Dendritic cell treated with granulocyte-macrophage colony-stimulating factor and Interleukin-4, amounts not matched to agents 40 ng/mL and 50 ng/mL, for 4 days (primary cell): ENCODE data around the gene KDELR1.

Experiments used
- H3K27ac Mint-ChIP-seq: one replicate; pipeline ENCODE4 v1.8.0; 2022; ENCODE audit warnings: mild to moderate bottlenecking, mixed read lengths
- H3K27me3 Mint-ChIP-seq: one replicate; pipeline ENCODE4 v1.8.0; 2022; ENCODE audit warnings: mild to moderate bottlenecking, mixed read lengths
- H3K36me3 Mint-ChIP-seq: one replicate; pipeline ENCODE4 v1.8.0; 2022; ENCODE audit warnings: low read depth, mixed read lengths
- H3K4me1 Mint-ChIP-seq: one replicate; pipeline ENCODE4 v1.8.0; 2022; ENCODE audit warnings: low read depth, mixed read lengths
- H3K4me3 Mint-ChIP-seq: one replicate; pipeline ENCODE4 v1.8.0; 2022; ENCODE audit warnings: mild to moderate bottlenecking, moderate library complexity, mixed read lengths
- H3K9me3 Mint-ChIP-seq: one replicate; pipeline ENCODE4 v1.8.0; 2022; ENCODE audit warnings: mixed read lengths
- intact Hi-C: fragments of 100-400 bp; cut with micrococcal nuclease; formaldehyde crosslinking; loops from one replicate; pipeline ENCODE4 v1.15.0; 2022

KDELR1 gene

GRCh38 chr19:48353677-48354076 lies 37.7 kb downstream of the KDELR1 start:
- Mint-ChIP-seq H3K27me3 (no peaks in the 10 kb centered on the region), H3K36me3 (peaks cover 6% of the 10 kb centered on the region), H3K27ac (no peak overlapping the region), H3K4me3 (no peak overlapping the region), H3K4me1 (peaks cover 8% of the 10 kb centered on the region), H3K9me3 (no peaks in the 10 kb centered on the region)
- intact Hi-C loops: loop anchor here (5.0 kb wide), 1 partner anchor 229 kb away; no protein-coding TSS in a partner anchor

GRCh38 chr19:48351341-48351752 lies 40.0 kb downstream of the KDELR1 start:
- intact Hi-C loops: loop anchor here (5.0 kb wide), 1 partner anchor 231 kb away; no protein-coding TSS in a partner anchor
- Mint-ChIP-seq H3K4me3 (no peak overlapping the region), H3K27ac (no peak overlapping the region), H3K4me1 (peaks cover 8% of the 10 kb centered on the region), H3K27me3 (no peaks in the 10 kb centered on the region), H3K9me3 (no peaks in the 10 kb centered on the region), H3K36me3 (peaks cover 6% of the 10 kb centered on the region)

GRCh38 chr19:48350856-48351255 lies 40.5 kb downstream of the KDELR1 start:
- H3K4me1 Mint-ChIP-seq: peaks cover 8% of the 10 kb centered on the region
- no peak overlapping the region for H3K27ac Mint-ChIP-seq
- H3K9me3 Mint-ChIP-seq: no peaks in the 10 kb centered on the region
- intact Hi-C loops: loop anchor here (5.0 kb wide), 1 partner anchor 231 kb away; no protein-coding TSS in a partner anchor
- H3K4me3 Mint-ChIP-seq: no peak overlapping the region
- no peaks in the 10 kb centered on the region for H3K27me3 Mint-ChIP-seq
- H3K36me3 Mint-ChIP-seq: peaks cover 6% of the 10 kb centered on the region

GRCh38 chr19:48348737-48349136 lies 42.6 kb downstream of the KDELR1 start:
- intact Hi-C loops: no loop called here
- no peak overlapping the region for H3K27ac Mint-ChIP-seq
- peaks cover 8% of the 10 kb centered on the region for H3K4me1 Mint-ChIP-seq
- peaks cover 6% of the 10 kb centered on the region for H3K36me3 Mint-ChIP-seq
- H3K27me3 Mint-ChIP-seq: no peaks in the 10 kb centered on the region
- no peaks in the 10 kb centered on the region for H3K9me3 Mint-ChIP-seq
- no peak overlapping the region for H3K4me3 Mint-ChIP-seq

- intact Hi-C loops: no loop called here
- H3K27ac Mint-ChIP-seq: no peak overlapping the region
- H3K27me3 Mint-ChIP-seq: no peaks in the 10 kb centered on the region
- H3K4me1 Mint-ChIP-seq: peaks cover 14% of the 10 kb centered on the region
- no peaks in the 10 kb centered on the region for H3K9me3 Mint-ChIP-seq
- H3K36me3 Mint-ChIP-seq: peaks cover 6% of the 10 kb centered on the region
- H3K4me3 Mint-ChIP-seq: no peak overlapping the region
These were observed 43.3 kb downstream of the KDELR1 start for GRCh38 chr19:48348045-48348444.

- peaks cover 6% of the 10 kb centered on the region for H3K36me3 Mint-ChIP-seq
These were observed 45.2 kb downstream of the KDELR1 start for GRCh38 chr19:48346191-48346590.

GRCh38 chr19:48344892-48345291 lies 46.5 kb downstream of the KDELR1 start:
- no peaks in the 10 kb centered on the region for H3K27me3 Mint-ChIP-seq
- intact Hi-C loops: no loop called here
- no peak overlapping the region for H3K27ac Mint-ChIP-seq
- no peak overlapping the region for H3K4me3 Mint-ChIP-seq
- H3K36me3 Mint-ChIP-seq: peaks cover 6% of the 10 kb centered on the region
- H3K4me1 Mint-ChIP-seq: peaks cover 9% of the 10 kb centered on the region
- H3K9me3 Mint-ChIP-seq: no peaks in the 10 kb centered on the region

More at GRCh38 chr19:48346191-48346590, 45.2 kb downstream of the KDELR1 start:
- Mint-ChIP-seq H3K4me3 (no peak overlapping the region), H3K27ac (no peak overlapping the region), H3K27me3 (no peaks in the 10 kb centered on the region), H3K4me1 (peaks cover 13% of the 10 kb centered on the region), H3K9me3 (no peaks in the 10 kb centered on the region)
- intact Hi-C loops: no loop called here

GRCh38 chr19:48342841-48343540 lies 48.4 kb downstream of the KDELR1 start:
- H3K27ac Mint-ChIP-seq: no peak overlapping the region
- intact Hi-C loops: no loop called here
- no peaks in the 10 kb centered on the region for H3K36me3 Mint-ChIP-seq
- no peak overlapping the region for H3K4me3 Mint-ChIP-seq
- H3K4me1 Mint-ChIP-seq: peaks cover 9% of the 10 kb centered on the region
- H3K9me3 Mint-ChIP-seq: no peaks in the 10 kb centered on the region
- H3K27me3 Mint-ChIP-seq: no peaks in the 10 kb centered on the region

- H3K27ac Mint-ChIP-seq: no peak overlapping the region
- no peaks in the 10 kb centered on the region for H3K27me3 Mint-ChIP-seq
- H3K4me1 Mint-ChIP-seq: peaks cover 9% of the 10 kb centered on the region
- no peak overlapping the region for H3K4me3 Mint-ChIP-seq
- H3K9me3 Mint-ChIP-seq: no peaks in the 10 kb centered on the region
- no peaks in the 10 kb centered on the region for H3K36me3 Mint-ChIP-seq
- intact Hi-C loops: no loop called here
These were observed 49.0 kb downstream of the KDELR1 start for GRCh38 chr19:48342414-48342738.

- Mint-ChIP-seq H3K4me3 (no peak overlapping the region), H3K27ac (no peak overlapping the region), H3K36me3 (no peaks in the 10 kb centered on the region), H3K9me3 (no peaks in the 10 kb centered on the region), H3K27me3 (no peaks in the 10 kb centered on the region), H3K4me1 (peaks cover 9% of the 10 kb centered on the region)
- intact Hi-C loops: no loop called here
These were observed 49.6 kb downstream of the KDELR1 start for GRCh38 chr19:48341515-48342413.

- Mint-ChIP-seq H3K4me3 (no peak overlapping the region), H3K27ac (no peak overlapping the region), H3K9me3 (no peaks in the 10 kb centered on the region), H3K4me1 (peaks cover 9% of the 10 kb centered on the region), H3K27me3 (no peaks in the 10 kb centered on the region), H3K36me3 (no peaks in the 10 kb centered on the region)
- intact Hi-C loops: no loop called here
These were observed 50.4 kb downstream of the KDELR1 start for GRCh38 chr19:48340995-48341394.

GRCh38 chr19:48338802-48339503 lies 52.4 kb downstream of the KDELR1 start:
- Mint-ChIP-seq H3K36me3 (no peaks in the 10 kb centered on the region), H3K27ac (no peak overlapping the region)

GRCh38 chr19:48338253-48338755 lies 53.0 kb downstream of the KDELR1 start:
- intact Hi-C loops: no loop called here
- H3K27ac Mint-ChIP-seq: no peak overlapping the region

More at GRCh38 chr19:48338802-48339503, 52.4 kb downstream of the KDELR1 start:
- Mint-ChIP-seq H3K9me3 (no peaks in the 10 kb centered on the region), H3K27me3 (peaks cover 2% of the 10 kb centered on the region), H3K4me3 (no peak overlapping the region), H3K4me1 (peaks cover 17% of the 10 kb centered on the region)
- intact Hi-C loops: no loop called here

More at GRCh38 chr19:48338253-48338755, 53.0 kb downstream of the KDELR1 start:
- no peak overlapping the region for H3K4me3 Mint-ChIP-seq
- H3K4me1 Mint-ChIP-seq: peaks cover 20% of the 10 kb centered on the region
- no peaks in the 10 kb centered on the region for H3K36me3 Mint-ChIP-seq
- H3K27me3 Mint-ChIP-seq: peaks cover 2% of the 10 kb centered on the region
- H3K9me3 Mint-ChIP-seq: no peaks in the 10 kb centered on the region
